SK-N-SH (cell line): Measurements from ENCODE around the gene SYNPO2L. TPM values are rescaled to one million over a fixed set of nuclear protein-coding genes. Genes with fewer than 3 reads are reported as not detected.

ENCODE experiments used
- CTCF ChIA-PET: fragments of 300-600, 350-600 bp; formaldehyde crosslinking; extraction: SDS; loops from one replicate; lab custom pipeline; 2021; lab: Yijun Ruan, JAX
- POLR2A ChIA-PET: fragments of 350-600 bp; sonication (Branson Sonifier 250); formaldehyde crosslinking; extraction: SDS; loops from one replicate; lab custom pipeline; 2020; ENCODE audit warnings: antibody characterized with exemption, inconsistent platforms; lab: Yijun Ruan, JAX
- DNase-seq: peaks from one replicate; pipeline ENCODE4 v3.0.0; 2012
- H2AFZ ChIP-seq: fragments of 200-600 bp; sonication (generic); 2 replicates; pipeline ENCODE4 v1.8.1; 2016; ENCODE audit warnings: antibody characterized with exemption, mild to moderate bottlenecking, low read depth
- H3F3A ChIP-seq: fragments of 200-600 bp; sonication (generic); replicated peaks from 2 replicates; pipeline ENCODE3; 2016; ENCODE audit warnings: antibody characterized with exemption, mild to moderate bottlenecking; ENCODE audit not compliant: insufficient read depth
- H3K27ac ChIP-seq, 2 experiments: fragments of 200-500 bp in 1 of 2; fragments of 200-600 bp in 1 of 2; sonication (Bioruptor generic) in 1 of 2; sonication (generic), shearing (Covaris generic) in 1 of 2; 2 replicates each; pipeline versions ENCODE4 v1.5.1 to v1.6.1; 2014 to 2016; ENCODE audit warnings: low read depth in 2 of 2, inconsistent platforms in 1 of 2, low read length in 1 of 2, mild to moderate bottlenecking in 1 of 2, mixed read lengths in 1 of 2
- H3K27me3 ChIP-seq: fragments of 200-600 bp; sonication (generic), shearing (Covaris generic); 2 replicates; pipeline ENCODE4 v1.6.1; 2016; ENCODE audit warnings: mixed run types; ENCODE audit not compliant: insufficient read depth
- H3K36me3 ChIP-seq, 2 experiments: fragments of 200-500 bp in 1 of 2; fragments of 200-600 bp in 1 of 2; sonication (Bioruptor generic) in 1 of 2; sonication (generic) in 1 of 2; replicated peaks in 1 of 2; 2 replicates each; pipeline versions ENCODE3 to v1.5.1; 2014 to 2016; ENCODE audit warnings: low read length in 1 of 2, mild to moderate bottlenecking in 1 of 2; ENCODE audit not compliant: insufficient read depth in 2 of 2, control insufficient read depth in 1 of 2
- H3K4me1 ChIP-seq, 2 experiments: fragments of 200-500 bp in 1 of 2; fragments of 200-600 bp in 1 of 2; sonication (Bioruptor generic) in 1 of 2; sonication (generic), shearing (Covaris generic) in 1 of 2; 2 replicates each; pipeline versions ENCODE4 v1.5.1 to v1.6.1; 2014 to 2016; ENCODE audit warnings: low read depth in 1 of 2, low read length in 1 of 2, mixed run types in 1 of 2; ENCODE audit not compliant: insufficient read depth in 2 of 2, control insufficient read depth in 1 of 2
- H3K4me2 ChIP-seq: fragments of 200-600 bp; sonication (generic), shearing (Covaris generic); 2 replicates; pipeline ENCODE4 v1.6.1; 2017; ENCODE audit warnings: mixed run types
- H3K4me3 ChIP-seq, 2 experiments: fragments of 200-500 bp in 1 of 2; fragments of 200-600 bp in 1 of 2; sonication (Bioruptor generic) in 1 of 2; sonication (generic), shearing (Covaris generic) in 1 of 2; 2 replicates each; pipeline versions ENCODE4 v1.5.1 to v1.8.1; 2014 to 2016; ENCODE audit warnings: low read depth in 2 of 2, inconsistent platforms in 1 of 2, low read length in 1 of 2, mild to moderate bottlenecking in 1 of 2, mixed read lengths in 1 of 2, moderate library complexity in 1 of 2
- H3K79me2 ChIP-seq: fragments of 200-600 bp; sonication (generic); 2 replicates; pipeline ENCODE4 v1.8.1; 2017; ENCODE audit warnings: mild to moderate bottlenecking; ENCODE audit not compliant: insufficient read depth
- H3K9ac ChIP-seq: fragments of 200-600 bp; sonication (generic); 2 replicates; pipeline ENCODE4 v1.6.1; 2017; ENCODE audit warnings: mixed run types
- H3K9me2 ChIP-seq: fragments of 200-600 bp; sonication (generic); 2 replicates; pipeline ENCODE4 v1.6.1; 2017; ENCODE audit warnings: mixed run types
- H3K9me3 ChIP-seq: fragments of 200-600 bp; sonication (generic); 2 replicates; pipeline ENCODE4 v1.6.1; 2017; ENCODE audit warnings: mixed run types, mild to moderate bottlenecking, moderate library complexity
- H4K20me1 ChIP-seq: fragments of 200-600 bp; sonication (generic); 2 replicates; pipeline ENCODE4 v1.6.1; 2017; ENCODE audit warnings: mild to moderate bottlenecking, mixed run types; ENCODE audit not compliant: insufficient read depth
- ELF1 ChIP-seq: IDR thresholded peaks from 2 replicates; pipeline ENCODE4 v1.4.0; 2012
- IRF3 ChIP-seq: fragments of 150-350 bp; IDR thresholded peaks from 2 replicates; pipeline ENCODE4 v1.6.1; 2016; ENCODE audit warnings: mild to moderate bottlenecking, low read depth, low read length
- JUND ChIP-seq: IDR thresholded peaks from 2 replicates; pipeline ENCODE4 v1.4.0; 2012
- MXI1 ChIP-seq: IDR thresholded peaks from 2 replicates; pipeline ENCODE4 v1.6.1; 2012; ENCODE audit warnings: mild to moderate bottlenecking, low read depth, low read length, improper control_type of control experiment
- NFIC ChIP-seq: IDR thresholded peaks from 2 replicates; pipeline ENCODE4 v1.4.0; 2012; ENCODE audit warnings: borderline replicate concordance
- POLR2AphosphoS5 ChIP-seq: IDR thresholded peaks from 2 replicates; pipeline ENCODE4 v1.6.1; 2012; ENCODE audit warnings: low read depth, low read length
- RAD21 ChIP-seq: IDR thresholded peaks from 2 replicates; pipeline ENCODE4 v1.6.1; 2012; ENCODE audit warnings: mild to moderate bottlenecking, low read length
- RCOR1 ChIP-seq: fragments of 150-350 bp; IDR thresholded peaks from 2 replicates; pipeline ENCODE4 v1.6.1; 2017; ENCODE audit warnings: antibody characterized with exemption, low read length
- RFX5 ChIP-seq: IDR thresholded peaks from 2 replicates; pipeline ENCODE4 v1.6.1; 2012; ENCODE audit warnings: mild to moderate bottlenecking, improper control_type of control experiment, low read length
- RXRA ChIP-seq: IDR thresholded peaks from 2 replicates; pipeline ENCODE4 v1.4.0; 2012; ENCODE audit warnings: low read depth, mild to moderate bottlenecking, borderline replicate concordance
- SIN3A ChIP-seq: IDR thresholded peaks from 2 replicates; pipeline ENCODE4 v1.6.1; 2012; ENCODE audit warnings: low read depth, mild to moderate bottlenecking, low read length, moderate library complexity, borderline replicate concordance
- TCF12 ChIP-seq: IDR thresholded peaks from 2 replicates; pipeline ENCODE4 v1.4.0; 2012
- YY1 ChIP-seq: IDR thresholded peaks from 2 replicates; pipeline ENCODE4 v1.4.0; 2012; ENCODE audit warnings: low read depth, mild to moderate bottlenecking
- WGBS: methylation state at CpG from one replicate; pipeline ENCODE4 v1.1.6; 2017; ENCODE audit warnings: low lambda C conversion rate; 5-methylcytosine and 5-hydroxymethylcytosine counted together
- polyA plus RNA-seq, 3 experiments: library from polyadenylated mRNA; depleted of rRNA; stranded (reverse); fragments of >200 nt; gene quantifications; 2 replicates each; pipeline ENCODE4 v1.2.3, GENCODE V29; 2012
- TF ChIP-seq, protein P1 (sequence below): fragments of 200-600 bp; sonication (generic); IDR thresholded peaks from 2 replicates; pipeline ENCODE4 v1.6.1; 2017; ENCODE audit warnings: antibody characterized with exemption, mild to moderate bottlenecking, moderate library complexity
- TF ChIP-seq, protein P2 (sequence below): IDR thresholded peaks from 2 replicates; pipeline ENCODE4 v1.4.0; 2012; ENCODE audit warnings: low read depth, borderline replicate concordance
- TF ChIP-seq, protein P3 (sequence below): IDR thresholded peaks from 2 replicates; pipeline ENCODE4 v1.4.0; 2012; ENCODE audit warnings: low read depth
- TF ChIP-seq, protein P4 (sequence below): IDR thresholded peaks from 2 replicates; pipeline ENCODE4 v1.4.0; 2012; ENCODE audit warnings: low read depth, borderline replicate concordance

The SYNPO2L gene
- polyA plus RNA-seq, 1 of the 3 experiments (the other 2 are of a cell fraction), result 0.05 TPM

- TF ChIP-seq IRF3 (no peak), RXRA (no peak), POLR2AphosphoS5 (no peak), ELF1 (no peak), RAD21 (peak; percentile 34), NFIC (no peak)
- TF ChIP-seq, protein P1, sequence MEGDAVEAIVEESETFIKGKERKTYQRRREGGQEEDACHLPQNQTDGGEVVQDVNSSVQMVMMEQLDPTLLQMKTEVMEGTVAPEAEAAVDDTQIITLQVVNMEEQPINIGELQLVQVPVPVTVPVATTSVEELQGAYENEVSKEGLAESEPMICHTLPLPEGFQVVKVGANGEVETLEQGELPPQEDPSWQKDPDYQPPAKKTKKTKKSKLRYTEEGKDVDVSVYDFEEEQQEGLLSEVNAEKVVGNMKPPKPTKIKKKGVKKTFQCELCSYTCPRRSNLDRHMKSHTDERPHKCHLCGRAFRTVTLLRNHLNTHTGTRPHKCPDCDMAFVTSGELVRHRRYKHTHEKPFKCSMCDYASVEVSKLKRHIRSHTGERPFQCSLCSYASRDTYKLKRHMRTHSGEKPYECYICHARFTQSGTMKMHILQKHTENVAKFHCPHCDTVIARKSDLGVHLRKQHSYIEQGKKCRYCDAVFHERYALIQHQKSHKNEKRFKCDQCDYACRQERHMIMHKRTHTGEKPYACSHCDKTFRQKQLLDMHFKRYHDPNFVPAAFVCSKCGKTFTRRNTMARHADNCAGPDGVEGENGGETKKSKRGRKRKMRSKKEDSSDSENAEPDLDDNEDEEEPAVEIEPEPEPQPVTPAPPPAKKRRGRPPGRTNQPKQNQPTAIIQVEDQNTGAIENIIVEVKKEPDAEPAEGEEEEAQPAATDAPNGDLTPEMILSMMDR, result peak; percentile 28; the same call in 1 of the 2 replicates
These were observed 2.1 kb downstream of the SYNPO2L start (continued) for GRCh38 chr10:73653701-73654100.

DNA sequence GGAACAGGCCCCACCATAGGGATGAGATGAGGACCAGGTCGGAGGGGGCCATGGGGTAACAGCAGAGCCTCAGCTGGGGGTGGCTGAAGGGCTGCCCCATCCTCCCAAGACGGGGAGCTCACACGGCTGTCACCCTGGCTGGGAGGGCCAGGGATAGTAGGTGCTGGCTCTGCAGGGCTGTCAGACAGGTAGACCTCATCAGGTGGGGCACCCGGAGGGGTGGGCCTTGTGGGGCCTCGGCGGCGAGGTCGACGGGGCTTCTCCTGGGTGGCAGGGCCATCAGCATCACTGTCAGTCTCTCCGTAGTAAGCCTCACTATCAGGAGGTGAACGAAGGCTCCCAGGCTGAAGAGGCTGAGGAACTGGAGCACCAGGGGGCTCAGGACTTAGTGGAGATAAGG, 2.6 kb downstream of the SYNPO2L start:
- no peak for TF ChIP-seq JUND
- TF ChIP-seq, protein P2, sequence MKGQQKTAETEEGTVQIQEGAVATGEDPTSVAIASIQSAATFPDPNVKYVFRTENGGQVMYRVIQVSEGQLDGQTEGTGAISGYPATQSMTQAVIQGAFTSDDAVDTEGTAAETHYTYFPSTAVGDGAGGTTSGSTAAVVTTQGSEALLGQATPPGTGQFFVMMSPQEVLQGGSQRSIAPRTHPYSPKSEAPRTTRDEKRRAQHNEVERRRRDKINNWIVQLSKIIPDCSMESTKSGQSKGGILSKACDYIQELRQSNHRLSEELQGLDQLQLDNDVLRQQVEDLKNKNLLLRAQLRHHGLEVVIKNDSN, result no peak
- TF ChIP-seq, protein P3, sequence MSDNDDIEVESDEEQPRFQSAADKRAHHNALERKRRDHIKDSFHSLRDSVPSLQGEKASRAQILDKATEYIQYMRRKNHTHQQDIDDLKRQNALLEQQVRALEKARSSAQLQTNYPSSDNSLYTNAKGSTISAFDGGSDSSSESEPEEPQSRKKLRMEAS, result no peak
- TF ChIP-seq RCOR1, result no peak
- no peak for TF ChIP-seq ELF1
- no peak for TF ChIP-seq RFX5
- TF ChIP-seq, protein P4, sequence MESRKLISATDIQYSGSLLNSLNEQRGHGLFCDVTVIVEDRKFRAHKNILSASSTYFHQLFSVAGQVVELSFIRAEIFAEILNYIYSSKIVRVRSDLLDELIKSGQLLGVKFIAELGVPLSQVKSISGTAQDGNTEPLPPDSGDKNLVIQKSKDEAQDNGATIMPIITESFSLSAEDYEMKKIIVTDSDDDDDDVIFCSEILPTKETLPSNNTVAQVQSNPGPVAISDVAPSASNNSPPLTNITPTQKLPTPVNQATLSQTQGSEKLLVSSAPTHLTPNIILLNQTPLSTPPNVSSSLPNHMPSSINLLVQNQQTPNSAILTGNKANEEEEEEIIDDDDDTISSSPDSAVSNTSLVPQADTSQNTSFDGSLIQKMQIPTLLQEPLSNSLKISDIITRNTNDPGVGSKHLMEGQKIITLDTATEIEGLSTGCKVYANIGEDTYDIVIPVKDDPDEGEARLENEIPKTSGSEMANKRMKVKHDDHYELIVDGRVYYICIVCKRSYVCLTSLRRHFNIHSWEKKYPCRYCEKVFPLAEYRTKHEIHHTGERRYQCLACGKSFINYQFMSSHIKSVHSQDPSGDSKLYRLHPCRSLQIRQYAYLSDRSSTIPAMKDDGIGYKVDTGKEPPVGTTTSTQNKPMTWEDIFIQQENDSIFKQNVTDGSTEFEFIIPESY, result no peak
- TF ChIP-seq MXI1, result no peak
- TF ChIP-seq SIN3A, result no peak
- no peak for TF ChIP-seq YY1
- no peak for TF ChIP-seq TCF12
- no peak for TF ChIP-seq RXRA
- TF ChIP-seq, all 33 proteins: peak for 0
- no peaks in the 10 kb centered on the region for H3K36me3 ChIP-seq
- no peaks in the 10 kb centered on the region for H3F3A ChIP-seq
- H3K9ac ChIP-seq, result no peak overlapping the region
- no peaks in the 10 kb centered on the region for H3K27me3 ChIP-seq
- DNase-seq, result no peak
- H3K4me3 ChIP-seq, result no peak overlapping the region
- POLR2A ChIA-PET, result no interaction called here
- H3K4me1 ChIP-seq, result peaks cover 4 to 9% of the 10 kb centered on the region in 2 experiments; a peak in 1 of 4 replicates
- 80% methylated on average over 10 of the region's 11 CpGs for WGBS
- CTCF ChIA-PET, result interaction anchor here (1.0 kb wide), 1 partner anchor 9 kb away, joined by 3 read pairs; no protein-coding TSS in a partner anchor
- no peaks in the 10 kb centered on the region for H3K79me2 ChIP-seq
- no peak overlapping the region for H3K4me2 ChIP-seq
- no peak overlapping the region for H2AFZ ChIP-seq
- no peaks in the 10 kb centered on the region for H3K9me2 ChIP-seq
- H3K27ac ChIP-seq, result no peak overlapping the region
- H3K9me3 ChIP-seq, result no peaks in the 10 kb centered on the region
- no peaks in the 10 kb centered on the region for H4K20me1 ChIP-seq
